ENCODE data around the gene PXMP4. TPM values are rescaled to one million over a fixed set of nuclear protein-coding genes. Genes with fewer than 3 reads are reported as not detected.
"Not testable (repeated sequence)": the region's sequence is repeated elsewhere in the genome, so short reads cannot be mapped to it uniquely, and the experiment has no call there.

PXMP4 gene
- total RNA-seq, 1 donor from 2014 or later, result 3.5 TPM

- H3K4me3 Mint-ChIP-seq, result no peak overlapping the region
- Histone ChIP-seq H3K4me1 (no peaks in the 10 kb centered on the region), H3K4me2 (no peak overlapping the region), H3K27ac (no peak overlapping the region), H3K27me3 (no peaks in the 10 kb centered on the region), H3K9me3 (ENCODE audit: low read depth) (no peaks in the 10 kb centered on the region), H2AFZ (replicated peaks) (no peak overlapping the region), H3K36me3 (no peaks in the 10 kb centered on the region), H3K79me2 (ENCODE audit: low read depth) (no peaks in the 10 kb centered on the region), H3F3A (ENCODE audit: low read depth) (no peaks in the 10 kb centered on the region), H3K9ac (no peak overlapping the region), H3K4me3 (no peak overlapping the region), H4K20me1 (ENCODE audit: low read depth) (no peaks in the 10 kb centered on the region)
- no peak overlapping the region for H3K27ac Mint-ChIP-seq
- no peaks in the 10 kb centered on the region for H3K4me1 Mint-ChIP-seq
- peaks cover 21% of the 10 kb centered on the region for H3K9me3 Mint-ChIP-seq
- no peak for TF ChIP-seq CTCF (IDR thresholded peaks at IDR 0.05)
- no peak for TF ChIP-seq EZH2phosphoT487 (IDR thresholded peaks at IDR 0.05)
- no peak for TF ChIP-seq EZH2 (IDR thresholded peaks at IDR 0.05)
- no peak for DNase-seq (ENCODE audit: low spot score)
- H3K36me3 Mint-ChIP-seq, result peaks cover 2% of the 10 kb centered on the region
- peaks cover 8% of the 10 kb centered on the region for H3K27me3 Mint-ChIP-seq (ENCODE audit: insufficient read depth, low read depth)
Observed at GRCh38 chr20:33701629-33702450, 18.3 kb downstream of the PXMP4 start.

GRCh38 chr20:33700696-33701441, 19.2 kb downstream of the PXMP4 start:
- not testable (repeated sequence) for H3K27ac ChIP-seq; H3K9ac ChIP-seq; H3K27me3 ChIP-seq; H3F3A ChIP-seq (ENCODE audit: low read depth); H2AFZ ChIP-seq (replicated peaks); H3K36me3 Mint-ChIP-seq; H3K9me3 ChIP-seq (ENCODE audit: low read depth); H3K4me1 ChIP-seq; H3K4me1 Mint-ChIP-seq; DNase-seq (ENCODE audit: low spot score); H3K4me2 ChIP-seq; H3K79me2 ChIP-seq (ENCODE audit: low read depth); H3K4me3 ChIP-seq; H3K4me3 Mint-ChIP-seq; H4K20me1 ChIP-seq (ENCODE audit: low read depth); H3K36me3 ChIP-seq; H3K27ac Mint-ChIP-seq; H3K27me3 Mint-ChIP-seq (ENCODE audit: insufficient read depth, low read depth)
- peaks cover 21% of the 10 kb centered on the region for H3K9me3 Mint-ChIP-seq

GRCh38 chr20:33698966-33699365, 21.1 kb downstream of the PXMP4 start:
- H2AFZ ChIP-seq (replicated peaks); H3K36me3 Mint-ChIP-seq: not testable (repeated sequence)
- H3K9me3 Mint-ChIP-seq, result peaks cover 21% of the 10 kb centered on the region

GRCh38 chr20:33697129-33697528, 23.0 kb downstream of the PXMP4 start:
- Histone ChIP-seq H3F3A (ENCODE audit: low read depth) (peaks cover 21% of the 10 kb centered on the region), H3K4me1 (peaks cover 19% of the 10 kb centered on the region), H3K9ac (no peak overlapping the region), H3K4me3 (no peak overlapping the region), H3K36me3 (no peaks in the 10 kb centered on the region), H3K4me2 (no peak overlapping the region), H4K20me1 (ENCODE audit: low read depth) (no peaks in the 10 kb centered on the region), H3K9me3 (ENCODE audit: low read depth) (no peaks in the 10 kb centered on the region), H3K79me2 (ENCODE audit: low read depth) (no peaks in the 10 kb centered on the region), H2AFZ (replicated peaks) (no peak overlapping the region), H3K27me3 (no peaks in the 10 kb centered on the region), H3K27ac (no peak overlapping the region)
- Mint-ChIP-seq H3K36me3 (peaks cover 2% of the 10 kb centered on the region), H3K4me3 (no peak overlapping the region), H3K9me3 (peaks cover 20% of the 10 kb centered on the region), H3K27ac (no peak overlapping the region), H3K4me1 (peaks cover 24% of the 10 kb centered on the region), H3K27me3 (ENCODE audit: insufficient read depth, low read depth) (peaks cover 8% of the 10 kb centered on the region)
- DNase-seq (ENCODE audit: low spot score), result no peak
- TF ChIP-seq EZH2phosphoT487 (IDR thresholded peaks at IDR 0.05) (no peak), EZH2 (IDR thresholded peaks at IDR 0.05) (no peak), CTCF (IDR thresholded peaks at IDR 0.05) (no peak)

More at GRCh38 chr20:33698966-33699365, 21.1 kb downstream of the PXMP4 start:
- not testable (repeated sequence) for H3K9ac ChIP-seq; H3K27ac ChIP-seq; DNase-seq (ENCODE audit: low spot score); H3K9me3 ChIP-seq (ENCODE audit: low read depth); H3K4me1 Mint-ChIP-seq; H3K4me1 ChIP-seq; H4K20me1 ChIP-seq (ENCODE audit: low read depth); H3K4me3 Mint-ChIP-seq; H3K4me3 ChIP-seq; H3K27ac Mint-ChIP-seq; H3F3A ChIP-seq (ENCODE audit: low read depth); H3K36me3 ChIP-seq; H3K27me3 ChIP-seq; H3K79me2 ChIP-seq (ENCODE audit: low read depth); H3K27me3 Mint-ChIP-seq (ENCODE audit: insufficient read depth, low read depth); H3K4me2 ChIP-seq

Measured in neural progenitor cell (in vitro differentiated cells).